ENCODE measurements around the gene NADK2. TPM values are rescaled to one million over a fixed set of nuclear protein-coding genes. Genes with fewer than 3 reads are reported as not detected.
"Not testable (repeated sequence)": the region's sequence is repeated elsewhere in the genome, so short reads cannot be mapped to it uniquely, and the experiment has no call there.

The NADK2 gene
- polyA plus RNA-seq (2013, experiment 1 of 2; ENCODE audit: insufficient read length), result 21.8 TPM
- polyA plus RNA-seq (2013, experiment 2 of 2; ENCODE audit: insufficient read length), result 26.9 TPM

- peak; percentile 97 for DNase-seq
Measured at GRCh38 chr5:36241631-36242533, at the start of gene NADK2. TSS of gene NADK2 (minus strand) at chr5:36241925. CDS start at chr5:36241798, 127 bp downstream.

DNA sequence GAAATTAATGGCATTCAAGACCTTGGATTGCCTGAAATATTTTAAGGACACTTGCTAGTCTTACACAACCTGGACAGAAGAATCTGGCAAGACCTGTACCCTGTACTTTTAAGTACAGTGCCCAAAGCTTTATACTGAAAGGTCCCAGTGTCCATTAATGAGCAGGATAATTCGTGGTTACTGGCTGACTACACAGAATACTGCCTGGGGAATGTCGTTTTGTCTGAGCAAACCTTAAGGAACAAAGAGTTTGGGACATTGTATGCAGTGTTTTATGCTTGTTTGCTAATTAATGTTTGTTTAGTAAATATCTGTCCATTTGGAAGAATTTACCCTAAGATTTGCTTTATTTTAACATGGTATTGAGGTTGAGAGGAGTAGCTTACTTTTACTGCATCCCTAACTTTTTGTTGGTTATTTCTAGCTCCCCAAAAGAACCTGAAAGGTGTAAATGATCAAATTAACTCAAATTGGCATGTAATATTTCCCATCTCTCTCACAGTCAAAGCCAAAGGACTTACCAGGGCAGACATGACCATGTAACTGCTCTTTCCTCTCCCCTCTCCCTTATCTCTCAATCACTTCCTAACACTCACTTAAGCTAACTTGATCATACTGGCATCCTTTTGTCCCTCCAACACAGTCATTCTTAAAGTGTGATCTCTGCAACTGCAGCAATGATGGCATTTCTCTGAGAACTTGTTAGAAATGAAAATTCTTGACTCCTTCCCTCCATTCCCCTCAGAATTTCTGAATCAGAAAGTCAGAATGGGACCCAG, 44.3 kb upstream of the NADK2 start:
- no peak for DNase-seq

DNA sequence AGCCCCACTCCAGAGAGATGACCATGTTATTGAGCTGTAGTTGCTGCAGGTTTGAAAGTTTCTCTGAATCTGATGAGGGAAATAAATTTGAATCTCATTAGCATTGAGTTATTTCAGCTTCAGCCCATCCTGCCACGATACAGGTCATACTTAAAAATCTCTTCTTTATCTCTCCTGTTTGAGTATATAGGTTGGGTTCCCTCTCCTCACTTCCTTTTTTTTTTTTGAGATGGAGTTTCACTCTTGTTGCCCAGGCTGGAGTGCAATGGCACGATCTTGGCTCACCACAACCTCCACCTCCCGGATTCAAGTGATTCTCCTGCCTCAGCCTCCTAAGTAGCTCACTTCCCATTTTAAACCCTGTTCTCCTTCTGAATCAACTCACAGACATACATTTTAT, 42.0 kb upstream of the NADK2 start:
- not testable (repeated sequence) for DNase-seq

- no peak for DNase-seq
Measured at GRCh38 chr5:36281626-36282025, 39.9 kb upstream of the NADK2 start.

DNA sequence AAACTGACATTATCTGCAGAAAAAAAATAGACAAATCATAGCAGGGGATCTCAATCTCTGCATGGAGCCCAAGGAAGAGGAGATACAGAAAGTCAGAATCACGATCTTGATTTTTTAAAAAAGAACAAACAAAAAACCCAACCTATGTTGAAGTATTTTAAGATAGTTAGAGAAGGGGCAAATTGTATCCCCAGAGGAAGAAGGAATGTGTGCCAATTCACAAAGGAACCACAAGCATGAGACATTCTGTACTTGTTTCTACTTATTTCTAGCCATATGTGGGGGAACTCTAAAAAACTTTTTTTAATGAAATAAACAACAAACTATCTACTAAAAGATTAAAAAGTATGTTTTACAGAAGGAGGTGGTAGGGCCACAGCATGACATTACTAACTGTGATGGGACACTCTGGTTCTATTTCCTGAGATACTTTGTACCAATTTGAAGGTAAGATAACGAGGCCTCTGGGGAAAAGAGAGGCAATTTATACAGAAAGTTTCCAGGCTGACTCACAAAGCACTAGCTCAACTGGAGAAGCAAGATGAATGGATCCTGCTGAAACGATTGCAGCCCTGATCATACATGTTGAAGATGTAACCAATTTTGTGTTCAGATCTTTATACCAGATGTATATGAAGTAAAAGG, 37.5 kb upstream of the NADK2 start:
- peak; percentile 57 for DNase-seq

DNA sequence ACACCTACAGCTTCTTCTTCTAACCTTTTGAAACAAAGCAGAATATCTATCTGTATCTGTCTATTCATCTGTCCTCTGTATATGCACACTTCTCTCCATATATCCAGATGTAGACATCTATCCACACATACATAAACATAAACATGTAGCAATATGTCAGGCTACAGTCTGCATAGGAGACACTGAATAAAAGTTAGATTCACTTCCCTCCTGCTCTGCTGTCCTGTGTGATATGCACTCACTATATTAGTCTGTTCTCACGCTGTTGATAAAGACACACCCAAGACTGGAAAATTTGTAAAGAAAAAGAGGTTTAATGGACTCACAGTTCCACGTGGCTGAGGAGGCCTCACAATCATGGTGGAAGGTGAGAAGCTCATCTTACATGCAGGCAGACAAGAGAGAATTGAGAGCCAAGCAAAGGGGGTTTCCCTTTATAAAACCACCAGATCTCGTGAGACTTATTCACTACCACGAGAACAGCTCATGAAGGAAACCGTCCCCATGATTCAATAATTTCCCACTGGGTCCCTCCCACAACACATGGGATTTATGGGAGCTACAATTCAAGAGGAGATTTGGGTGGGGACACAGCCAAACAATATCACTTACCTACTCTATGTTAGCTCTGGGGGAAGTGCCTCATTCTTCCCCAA, 35.9 kb upstream of the NADK2 start:
- DNase-seq, result no peak

GRCh38 chr5:36276864-36277263, 35.1 kb upstream of the NADK2 start:
- DNase-seq, result no peak

DNA sequence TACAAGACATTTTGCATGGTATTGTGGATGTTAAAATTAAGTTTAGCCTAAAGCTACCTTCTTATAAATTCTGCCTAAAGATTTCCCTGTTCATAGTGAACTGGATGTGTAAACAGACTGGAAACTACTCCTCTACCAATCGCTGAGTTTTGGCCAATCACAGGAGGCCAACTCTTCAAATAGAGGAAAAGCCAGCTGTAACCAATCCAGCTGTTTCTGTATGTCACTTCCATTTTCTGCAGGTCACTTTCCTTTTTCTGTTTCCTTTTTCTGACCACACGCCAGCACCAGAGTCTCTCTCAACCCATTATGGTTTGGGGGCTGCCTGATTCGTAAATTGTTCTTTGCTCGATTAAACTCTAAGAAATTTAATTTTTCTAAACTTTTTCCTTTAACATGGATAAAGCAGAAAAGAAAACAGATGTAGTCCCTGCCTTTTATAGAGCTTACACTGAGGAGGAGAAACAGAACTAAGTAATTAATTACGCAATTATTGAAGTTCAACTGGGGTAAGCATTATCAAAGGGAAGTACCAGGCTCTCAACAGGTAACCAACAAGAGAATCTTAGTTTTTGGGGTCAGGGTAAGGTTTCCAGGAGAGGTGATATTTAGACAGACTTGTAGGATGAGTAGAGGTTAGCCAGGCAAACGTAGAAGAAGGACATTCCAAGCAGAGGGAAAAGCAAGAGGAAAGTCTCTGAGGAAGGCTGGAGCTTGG, 32.2 kb upstream of the NADK2 start:
- DNase-seq, result no peak

- peak; percentile 8 for DNase-seq
Measured at GRCh38 chr5:36272136-36272690, 30.5 kb upstream of the NADK2 start.

GRCh38 chr5:36270876-36271575, 29.3 kb upstream of the NADK2 start:
- no peak for DNase-seq

GRCh38 chr5:36270175-36270574, 28.4 kb upstream of the NADK2 start:
- DNase-seq, result no peak

- no peak for DNase-seq
Measured at GRCh38 chr5:36269478-36269877, 27.8 kb upstream of the NADK2 start.

DNA sequence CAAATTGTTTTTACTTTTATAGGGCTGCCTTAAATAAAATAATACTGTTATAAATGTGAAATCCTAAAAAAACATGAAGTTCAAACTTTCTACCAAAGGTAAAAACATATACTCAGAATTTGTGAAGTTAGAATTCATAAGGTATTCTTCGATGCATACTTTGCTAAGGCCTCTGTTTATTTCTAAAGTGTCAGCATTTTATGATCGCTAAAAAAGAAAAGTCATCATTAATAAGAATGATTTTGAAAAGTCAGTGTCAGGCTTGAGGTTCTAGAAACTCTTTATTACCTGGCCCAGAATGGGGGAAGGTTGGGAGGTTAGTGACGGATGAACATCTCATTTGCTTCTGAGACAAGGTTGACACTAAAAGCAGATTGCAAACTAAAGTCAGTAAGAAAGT, 26.2 kb upstream of the NADK2 start:
- no peak for DNase-seq

- DNase-seq, result no peak
Measured at GRCh38 chr5:36264202-36264760, 22.6 kb upstream of the NADK2 start.

GRCh38 chr5:36261186-36261585, 19.5 kb upstream of the NADK2 start:
- DNase-seq, result no peak

GRCh38 chr5:36253575-36253974, 11.8 kb upstream of the NADK2 start:
- DNase-seq, result no peak

- DNase-seq, result no peak
Measured at GRCh38 chr5:36252722-36253365, 11.1 kb upstream of the NADK2 start.

DNA sequence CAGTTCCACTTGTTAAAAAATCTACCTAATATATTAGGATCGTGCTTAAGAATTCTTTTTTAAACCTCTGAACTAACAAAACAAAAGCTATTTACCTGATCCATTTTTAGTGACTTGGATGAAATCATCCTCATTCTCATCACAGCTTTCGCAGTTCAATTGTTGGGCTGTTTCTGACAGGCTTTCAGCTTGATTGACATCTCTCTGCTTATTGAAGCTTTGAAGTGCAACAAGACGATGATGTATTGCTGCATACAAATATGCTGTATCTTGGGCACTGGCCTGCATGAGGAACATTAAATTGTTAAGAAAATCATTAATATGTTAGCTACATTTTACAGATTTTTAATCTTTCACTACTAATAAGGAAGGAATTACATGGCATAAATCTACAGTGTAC, 9.5 kb upstream of the NADK2 start:
- DNase-seq, result no peak

DNA sequence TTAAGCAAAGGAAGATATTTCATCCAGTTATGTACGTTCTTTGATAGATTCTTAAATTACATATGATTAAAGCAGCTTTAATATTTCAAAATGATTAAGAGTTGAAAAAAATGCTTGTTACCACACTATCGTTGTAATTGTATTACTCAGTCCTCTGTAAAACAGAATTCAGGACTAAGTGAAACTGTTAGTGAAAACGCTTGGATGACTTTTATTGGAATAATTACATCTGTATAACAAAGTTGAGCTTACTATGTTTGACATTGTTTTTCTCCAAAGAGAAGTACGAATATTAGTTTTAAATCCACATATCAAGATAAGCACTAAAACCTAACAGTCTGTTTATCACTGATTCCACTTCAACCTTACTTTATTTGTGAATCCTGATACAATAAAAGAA, 8.7 kb upstream of the NADK2 start:
- DNase-seq, result no peak

Measured in fibroblast of skin of back (primary cell).